Effector memory CD8-positive, alpha-beta T cell (primary cell): Measurements from ENCODE around the gene SMAD3.

ENCODE experiments used
- ATAC-seq: fragments of 150-1000 bp; cut with Tn5 transposase; replicated peaks from 2 replicates; pipeline ENCODE4 v1.10.0; 2021; ENCODE audit warnings: mild to moderate bottlenecking, moderate library complexity
- DNase-seq, 3 experiments: peaks; one replicate each; pipeline ENCODE4 v3.0.0; 2021
- H3K27ac Mint-ChIP-seq, 2 donors: one replicate each; pipeline ENCODE4 v1.8.0; 2022; ENCODE audit warnings: mild to moderate bottlenecking in 2 of 2, mixed read lengths in 2 of 2, moderate library complexity in 2 of 2
- H3K27me3 Mint-ChIP-seq, 2 donors: one replicate each; pipeline ENCODE4 v1.8.0; 2022; ENCODE audit warnings: mixed read lengths in 2 of 2
- H3K36me3 Mint-ChIP-seq: one replicate; pipeline ENCODE4 v1.8.0; 2022; ENCODE audit warnings: mild to moderate bottlenecking, moderate library complexity, mixed read lengths; ENCODE audit not compliant: insufficient read depth
- H3K4me1 Mint-ChIP-seq, 2 donors: one replicate each; pipeline ENCODE4 v1.8.0; 2022; ENCODE audit warnings: low read depth in 2 of 2, mixed read lengths in 2 of 2
- H3K4me3 Mint-ChIP-seq, 2 donors: one replicate each; pipeline ENCODE4 v1.8.0; 2022; ENCODE audit warnings: mild to moderate bottlenecking in 2 of 2, mixed read lengths in 2 of 2, moderate library complexity in 2 of 2
- H3K9me3 Mint-ChIP-seq, 2 donors: one replicate each; pipeline ENCODE4 v1.8.0; 2022; ENCODE audit warnings: mixed read lengths in 2 of 2

SMAD3 gene

DNA sequence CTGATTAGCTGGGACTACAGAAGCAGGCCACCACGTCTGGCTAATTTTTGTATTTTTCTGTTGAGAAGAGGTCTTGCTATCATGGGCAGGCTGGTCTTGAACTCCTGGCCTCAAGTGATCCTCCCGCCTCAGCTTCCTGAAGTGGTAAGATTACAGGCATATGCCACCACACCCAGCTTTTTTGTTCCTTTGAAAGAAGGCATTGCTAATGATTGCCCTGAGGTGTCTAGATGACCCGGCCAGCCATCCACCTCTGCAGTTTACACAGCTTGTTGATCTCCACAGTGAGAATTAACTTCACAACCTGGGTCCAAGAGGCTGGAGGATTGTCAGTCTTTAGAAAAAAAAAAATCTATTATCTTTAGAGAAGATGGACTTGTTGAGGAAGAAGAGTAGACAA, 58.7 kb downstream of the SMAD3 start:
- Mint-ChIP-seq H3K36me3 (peaks cover 18% of the 10 kb centered on the region), H3K4me1 (peaks cover 54 to 72% of the 10 kb centered on the region in 2 donors), H3K9me3 (no peaks in the 10 kb centered on the region), H3K27ac (peak overlapping the region; percentile 93 to 99), H3K4me3 (peak overlapping the region in 1 of 2 donors; percentile 21), H3K27me3 (no peaks in the 10 kb centered on the region)
- no peak for DNase-seq
- ATAC-seq = no peak

DNA sequence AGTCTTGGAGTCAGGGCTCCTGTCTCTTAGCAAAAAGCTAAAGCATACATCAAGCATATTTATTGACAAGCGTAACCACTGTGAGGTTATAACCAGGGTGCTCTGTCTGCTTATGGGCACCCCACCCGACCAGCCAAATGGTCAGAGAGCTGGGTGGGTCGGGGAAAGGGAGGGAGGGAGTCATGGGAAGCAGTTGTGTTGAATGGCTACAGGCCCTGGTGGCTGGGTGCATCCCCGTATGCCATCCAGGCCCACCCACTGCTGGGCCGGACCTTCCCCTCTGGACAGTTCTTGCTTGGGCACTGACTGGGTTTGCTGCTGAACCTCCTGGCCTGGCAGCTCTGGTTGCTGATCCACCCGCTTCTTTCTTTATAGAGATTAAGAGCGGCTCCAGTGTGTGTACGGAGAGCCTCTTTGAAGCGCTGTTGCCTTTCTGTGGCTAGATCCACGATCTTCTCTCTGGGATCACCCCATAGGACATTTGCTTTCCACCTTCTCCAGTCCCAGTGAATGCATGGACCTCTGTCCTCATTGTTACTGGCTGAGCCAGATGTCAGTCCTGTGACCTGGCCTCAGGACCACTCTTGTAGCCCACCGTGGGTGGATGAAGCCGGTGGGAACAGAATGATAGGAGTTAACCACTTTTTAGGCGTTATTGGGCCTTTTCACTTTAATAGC, 59.6 kb downstream of the SMAD3 start:
- Mint-ChIP-seq H3K36me3 (peaks cover 18% of the 10 kb centered on the region), H3K9me3 (no peaks in the 10 kb centered on the region), H3K4me1 (peaks cover 52 to 71% of the 10 kb centered on the region in 2 donors), H3K4me3 (no peak overlapping the region), H3K27me3 (no peaks in the 10 kb centered on the region), H3K27ac (peak overlapping the region; percentile 93 to 99)
- DNase-seq (no peak), ATAC-seq (no peak)

DNA sequence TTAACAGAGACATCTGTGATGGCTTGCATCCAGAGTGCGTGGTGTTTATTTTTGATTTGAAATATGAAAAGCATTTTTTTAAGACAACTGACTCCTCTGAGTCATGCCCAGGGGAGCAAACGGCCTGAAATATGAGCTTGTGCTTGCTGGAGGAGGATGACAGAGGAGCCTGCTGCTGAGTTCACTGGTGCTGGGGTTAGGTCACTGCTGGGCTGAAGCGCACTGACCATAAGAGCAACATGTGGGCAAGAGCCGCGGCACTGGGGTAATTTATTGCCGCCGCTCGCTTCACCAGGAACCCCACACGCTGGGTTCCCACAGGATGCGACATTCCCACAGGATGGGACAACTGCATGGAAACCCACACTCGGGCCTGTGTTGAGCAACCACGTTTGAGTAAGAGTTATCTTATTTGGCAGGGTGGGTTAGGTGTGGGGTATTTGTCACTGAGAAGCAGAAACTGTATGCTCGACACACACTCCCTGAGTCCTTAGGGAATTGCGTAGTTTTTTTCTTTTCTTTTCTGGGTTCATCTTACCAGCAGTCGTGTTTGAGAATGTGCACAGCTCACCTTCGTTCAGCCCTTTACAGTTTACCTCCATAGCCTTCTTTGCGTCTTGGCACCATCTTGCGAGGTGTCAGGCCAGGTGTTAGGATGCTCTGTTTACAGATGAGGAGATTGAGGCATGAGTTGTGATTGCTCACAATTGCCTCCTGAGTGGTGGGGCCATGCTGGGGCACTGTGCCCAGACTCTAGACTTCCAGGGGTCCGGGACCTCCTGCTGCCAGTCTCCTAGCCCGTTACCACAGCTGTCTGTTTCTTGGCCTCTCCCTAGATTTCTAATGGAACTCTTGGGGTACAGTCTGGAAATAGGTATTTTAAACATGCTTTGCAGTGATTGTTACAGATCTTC, 60.4 kb downstream of the SMAD3 start:
- no peak overlapping the region for H3K4me3 Mint-ChIP-seq
- DNase-seq (no peak), ATAC-seq (no peak)
- peak overlapping the region; percentile 93 to 99 for H3K27ac Mint-ChIP-seq
- H3K4me1 Mint-ChIP-seq = peaks cover 52 to 70% of the 10 kb centered on the region in 2 donors
- H3K36me3 Mint-ChIP-seq = peaks cover 18% of the 10 kb centered on the region
- H3K9me3 Mint-ChIP-seq = no peaks in the 10 kb centered on the region
- H3K27me3 Mint-ChIP-seq = no peaks in the 10 kb centered on the region

DNA sequence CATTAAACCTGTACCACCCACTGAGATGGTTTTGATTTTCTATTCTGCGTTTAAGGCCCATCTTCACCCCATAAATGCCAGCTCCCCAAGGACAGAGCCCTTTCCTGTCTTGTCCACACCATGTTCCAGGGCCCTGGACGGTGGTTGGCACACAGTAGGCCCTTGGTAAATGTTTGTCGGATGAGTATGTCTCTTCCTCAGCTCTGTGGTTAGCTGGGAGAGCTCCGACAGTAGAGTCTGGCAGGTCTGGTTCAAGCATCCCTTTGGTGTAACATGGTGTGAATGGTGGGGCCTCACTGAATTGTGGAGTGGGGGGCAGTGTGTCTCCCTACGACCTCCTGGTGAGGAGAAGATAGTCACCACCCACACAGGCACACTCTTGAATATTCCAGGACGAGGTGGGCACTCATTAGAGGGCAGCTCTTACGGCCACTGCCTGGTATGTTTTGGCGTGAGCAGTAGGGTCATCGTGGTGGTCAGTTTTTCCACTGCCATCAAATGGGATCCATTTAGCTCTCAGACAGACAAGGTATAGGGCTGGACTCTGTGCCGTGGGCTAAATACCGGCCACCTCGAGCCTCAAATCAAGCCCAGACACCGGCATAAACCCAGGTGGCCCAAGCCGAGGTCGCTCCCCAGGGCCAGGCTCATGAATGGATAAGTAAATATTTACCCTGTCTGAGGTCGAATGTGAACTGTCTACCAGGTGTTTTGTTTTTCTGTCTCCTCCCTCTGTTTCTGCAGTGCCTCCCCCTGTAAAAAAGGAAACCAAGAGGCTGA, 61.3 kb downstream of the SMAD3 start:
- Mint-ChIP-seq H3K9me3 (no peaks in the 10 kb centered on the region), H3K4me3 (no peak overlapping the region), H3K27me3 (no peaks in the 10 kb centered on the region), H3K36me3 (peaks cover 18% of the 10 kb centered on the region), H3K4me1 (peaks cover 54 to 69% of the 10 kb centered on the region in 2 donors), H3K27ac (peak overlapping the region; percentile 93 to 100)
- ATAC-seq = peak; percentile 22
- DNase-seq = no peak

DNA sequence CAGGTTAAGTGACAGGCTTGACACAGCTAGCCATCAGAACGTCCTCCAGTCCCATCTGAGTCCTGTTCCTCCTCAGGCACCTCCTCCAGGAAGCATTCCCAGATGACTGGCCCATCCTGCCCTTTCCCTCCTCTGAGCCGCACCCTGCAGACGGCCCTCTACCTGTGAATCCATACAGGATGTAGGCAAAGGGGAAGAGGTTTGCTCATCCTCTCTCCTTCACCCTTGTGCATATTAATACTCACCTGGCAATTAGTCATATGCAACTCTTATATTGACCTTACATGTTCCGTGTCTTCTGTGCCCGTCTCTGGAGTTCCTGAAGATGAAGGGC, 61.9 kb downstream of the SMAD3 start:
- no peak for ATAC-seq
- H3K4me1 Mint-ChIP-seq = peaks cover 57 to 72% of the 10 kb centered on the region in 2 donors
- H3K27ac Mint-ChIP-seq = peak overlapping the region; percentile 93 to 100
- H3K27me3 Mint-ChIP-seq = no peaks in the 10 kb centered on the region
- DNase-seq = no peak
- no peaks in the 10 kb centered on the region for H3K9me3 Mint-ChIP-seq
- H3K4me3 Mint-ChIP-seq = no peak overlapping the region
- H3K36me3 Mint-ChIP-seq = peaks cover 18% of the 10 kb centered on the region

DNA sequence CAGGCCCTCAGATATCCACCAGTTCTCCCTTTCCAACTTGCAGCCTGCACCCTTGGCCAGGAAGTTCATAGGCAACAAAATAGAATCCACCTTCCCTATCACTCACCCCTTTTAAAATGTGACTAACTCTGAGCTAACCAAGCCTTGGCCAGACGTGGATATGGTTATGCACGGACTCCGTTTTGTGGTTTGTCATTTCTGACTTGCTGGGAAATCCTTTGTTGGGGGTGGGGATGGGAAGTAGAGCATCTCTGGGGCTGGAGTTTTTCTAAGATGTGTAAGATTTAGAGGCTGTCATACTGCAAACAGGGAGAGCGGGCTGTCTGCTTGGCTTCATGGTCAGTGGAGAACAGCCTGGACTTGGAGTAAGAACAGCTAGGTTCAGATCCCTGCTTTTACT, 62.6 kb downstream of the SMAD3 start:
- Mint-ChIP-seq H3K9me3 (no peaks in the 10 kb centered on the region), H3K4me3 (no peak overlapping the region), H3K27me3 (no peaks in the 10 kb centered on the region), H3K36me3 (peaks cover 15% of the 10 kb centered on the region), H3K27ac (peak overlapping the region; percentile 93 to 100), H3K4me1 (peaks cover 61 to 79% of the 10 kb centered on the region in 2 donors)
- no peak for ATAC-seq
- no peak for DNase-seq

DNA sequence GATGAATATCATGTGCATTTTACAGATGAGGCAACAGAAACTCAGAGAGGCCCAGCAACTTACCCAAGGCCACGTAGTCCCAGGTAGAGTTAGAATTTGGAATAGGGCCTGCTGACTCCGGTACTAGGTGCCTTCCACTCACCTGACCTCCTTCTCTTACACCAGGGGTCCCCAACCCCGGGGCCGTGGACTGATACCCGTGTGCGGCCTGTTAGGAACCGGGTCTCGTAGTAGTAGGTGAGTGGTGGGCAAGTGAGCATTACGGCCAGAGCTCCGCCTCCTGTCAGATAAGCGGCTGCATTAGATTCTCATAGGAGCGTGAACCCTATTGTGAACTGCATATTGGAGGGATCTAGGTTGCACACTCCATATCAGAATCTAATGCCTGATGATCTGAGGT, 64.8 kb downstream of the SMAD3 start:
- peak overlapping the region; percentile 99 to 100 for H3K27ac Mint-ChIP-seq
- H3K4me1 Mint-ChIP-seq = peaks cover 75 to 84% of the 10 kb centered on the region in 2 donors
- no peaks in the 10 kb centered on the region for H3K9me3 Mint-ChIP-seq
- H3K36me3 Mint-ChIP-seq = peaks cover 16% of the 10 kb centered on the region
- H3K27me3 Mint-ChIP-seq = no peaks in the 10 kb centered on the region
- peak overlapping the region in 1 of 2 donors; percentile 45 for H3K4me3 Mint-ChIP-seq
- no peak for ATAC-seq
- DNase-seq = no peak

DNA sequence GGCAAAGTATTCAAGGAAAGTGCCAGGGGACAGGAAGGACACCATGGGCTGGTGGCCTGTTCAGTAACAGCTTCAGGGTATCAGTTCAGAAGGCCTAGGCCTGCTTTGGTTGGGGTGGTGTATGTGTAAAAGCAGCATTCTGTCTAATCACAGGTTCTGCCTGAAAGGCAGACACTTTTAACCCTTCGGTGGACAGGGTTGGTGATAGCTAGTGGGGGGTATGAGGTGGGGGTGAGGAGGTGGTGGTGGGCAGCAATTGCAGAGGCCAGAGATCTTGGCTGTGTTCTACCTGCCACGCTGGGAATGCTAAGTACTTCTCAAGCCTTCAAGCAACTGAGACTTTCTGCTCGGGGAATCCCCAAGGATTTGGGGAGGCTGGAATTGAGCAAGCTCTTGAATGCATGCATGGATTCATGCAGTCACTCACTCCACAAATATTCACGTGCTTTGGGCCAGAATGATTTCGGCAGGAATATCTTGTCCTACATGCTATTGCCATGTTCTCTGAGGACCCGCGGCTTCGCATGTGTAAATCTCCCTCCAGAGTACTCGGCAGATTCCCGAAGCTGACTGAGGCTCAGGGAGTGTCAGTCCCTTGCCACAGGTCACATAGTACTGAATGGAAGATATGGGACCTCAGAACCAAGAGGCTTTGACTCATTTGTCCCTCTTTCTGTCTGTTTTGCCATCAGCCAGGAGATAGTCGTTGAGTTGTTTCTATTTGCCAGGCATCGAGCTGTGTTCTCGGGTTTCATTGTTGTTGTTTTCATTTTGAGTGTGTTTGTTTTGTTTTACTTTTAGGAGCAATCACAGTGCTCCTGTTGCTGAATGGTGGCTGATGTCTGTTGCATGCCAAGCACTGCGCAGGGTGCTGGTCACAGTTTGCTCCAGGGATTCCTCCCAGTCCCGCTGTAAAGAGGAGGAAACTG, 65.5 kb downstream of the SMAD3 start:
- Mint-ChIP-seq H3K4me1 (peaks cover 75 to 86% of the 10 kb centered on the region in 2 donors), H3K27me3 (no peaks in the 10 kb centered on the region), H3K4me3 (peak overlapping the region; percentile 48 to 54), H3K36me3 (peaks cover 16% of the 10 kb centered on the region), H3K27ac (peak overlapping the region; percentile 99 to 100), H3K9me3 (no peaks in the 10 kb centered on the region)
- no peak for DNase-seq
- ATAC-seq = no peak

DNA sequence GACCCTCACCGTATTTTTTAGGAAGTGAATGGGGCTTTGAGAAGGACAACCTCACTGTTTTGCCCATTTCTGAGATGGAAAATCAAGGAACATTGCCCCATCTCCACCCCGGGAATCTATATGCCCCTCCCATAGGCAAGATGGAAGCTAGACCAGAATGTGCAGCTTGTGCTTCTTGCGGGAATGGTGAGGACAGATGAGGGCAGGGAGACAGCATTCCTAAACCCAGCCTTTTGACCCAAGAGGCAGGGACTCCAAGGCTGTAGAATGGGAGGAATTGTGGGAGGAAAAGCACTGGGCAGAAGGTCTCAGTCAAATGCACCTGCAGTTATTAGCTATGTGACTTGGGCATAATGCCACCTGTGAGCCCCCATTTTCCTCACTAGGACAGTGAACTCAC, 66.9 kb downstream of the SMAD3 start:
- DNase-seq (no peak), ATAC-seq (no peak)
- Mint-ChIP-seq H3K27ac (peak overlapping the region; percentile 99 to 100), H3K4me3 (no peak overlapping the region), H3K4me1 (peaks cover 76 to 85% of the 10 kb centered on the region in 2 donors), H3K27me3 (no peaks in the 10 kb centered on the region), H3K9me3 (no peaks in the 10 kb centered on the region), H3K36me3 (peaks cover 14% of the 10 kb centered on the region)

DNA sequence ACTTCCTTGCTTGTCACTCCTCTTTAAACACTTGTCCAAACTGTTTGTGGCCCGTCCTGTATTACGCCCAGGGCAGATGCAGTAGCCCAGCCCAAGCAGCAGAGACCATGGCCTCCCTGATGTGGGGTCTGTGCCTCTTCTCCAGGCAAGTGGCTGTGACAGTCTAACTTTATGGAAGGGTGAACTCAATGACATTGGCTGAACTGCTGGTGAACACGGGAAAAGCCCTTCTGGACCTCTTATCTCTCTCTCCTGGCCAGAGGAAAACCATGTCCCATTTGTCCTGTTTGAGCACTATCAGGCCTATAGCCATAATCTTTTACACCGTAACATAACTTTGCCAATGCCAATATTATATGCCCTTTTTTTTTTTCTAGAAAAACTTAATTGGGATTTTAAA, 67.6 kb downstream of the SMAD3 start:
- no peak for ATAC-seq
- peak overlapping the region; percentile 5 to 84 for H3K4me3 Mint-ChIP-seq
- H3K4me1 Mint-ChIP-seq = peaks cover 76 to 82% of the 10 kb centered on the region in 2 donors
- peaks cover 8% of the 10 kb centered on the region for H3K36me3 Mint-ChIP-seq
- no peaks in the 10 kb centered on the region for H3K9me3 Mint-ChIP-seq
- peak overlapping the region; percentile 99 to 100 for H3K27ac Mint-ChIP-seq
- DNase-seq = no peak
- H3K27me3 Mint-ChIP-seq = no peaks in the 10 kb centered on the region

DNA sequence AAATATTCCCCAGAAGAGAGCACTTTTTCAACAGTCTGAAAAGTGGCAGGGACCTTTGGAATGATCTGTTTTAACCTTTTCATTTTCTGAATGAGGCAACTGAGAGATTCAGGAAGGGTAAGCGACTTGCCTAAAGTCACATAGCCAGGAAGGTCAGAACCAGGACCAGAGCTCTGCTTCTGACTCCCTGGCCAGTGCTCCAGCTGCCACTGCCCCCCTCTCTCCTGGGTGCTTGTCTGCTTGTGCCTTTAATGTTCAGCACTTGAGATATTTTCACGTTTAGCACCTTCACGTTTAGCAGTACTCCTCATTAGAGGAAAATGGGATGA, 68.3 kb downstream of the SMAD3 start:
- Mint-ChIP-seq H3K9me3 (no peaks in the 10 kb centered on the region), H3K27ac (peak overlapping the region; percentile 99 to 100), H3K4me3 (peak overlapping the region; percentile 82 to 84), H3K36me3 (peaks cover 6% of the 10 kb centered on the region), H3K4me1 (peaks cover 78 to 84% of the 10 kb centered on the region in 2 donors), H3K27me3 (no peaks in the 10 kb centered on the region)
- ATAC-seq (no peak), DNase-seq (no peak)

DNA sequence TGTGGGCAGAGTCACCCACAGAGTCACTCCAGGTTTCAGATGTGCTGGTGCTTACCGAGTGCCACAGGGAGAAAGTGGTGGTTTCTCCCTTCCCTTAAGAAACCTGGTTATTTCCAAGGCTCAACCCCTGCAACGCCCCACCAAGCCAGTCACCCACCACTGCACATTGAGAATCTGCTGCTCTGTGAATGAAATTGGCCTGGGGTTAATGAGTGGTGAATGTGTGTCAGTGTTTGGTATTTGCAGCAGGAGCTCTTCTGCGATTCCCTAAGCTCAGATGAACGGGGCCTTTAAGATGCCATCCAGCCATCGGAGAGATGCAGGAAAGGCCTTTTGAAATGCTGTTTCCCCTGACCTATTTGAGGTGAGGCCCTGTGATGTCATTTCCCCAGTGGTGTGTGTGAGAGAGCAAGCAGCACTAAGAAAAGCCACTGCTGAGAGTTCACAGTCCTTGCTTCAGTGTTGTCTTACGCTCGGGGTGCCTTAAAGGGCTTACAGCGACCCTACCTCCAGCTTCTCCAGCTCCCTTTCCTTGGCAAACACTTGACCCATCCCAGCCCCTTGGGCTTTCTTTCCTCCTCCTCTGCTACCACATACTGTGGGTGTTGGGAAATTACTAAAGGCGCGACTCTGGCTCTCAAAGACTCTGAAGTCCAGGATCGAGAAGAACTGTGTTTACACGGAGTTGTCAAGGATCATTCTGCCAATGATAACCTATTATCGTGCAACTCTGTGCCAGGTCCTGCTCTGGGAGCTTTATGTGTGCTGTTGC, 68.9 kb downstream of the SMAD3 start:
- H3K4me3 Mint-ChIP-seq = peak overlapping the region; percentile 82 to 84
- no peaks in the 10 kb centered on the region for H3K27me3 Mint-ChIP-seq
- DNase-seq = peak; percentile 63 to 70 (median 69)
- H3K4me1 Mint-ChIP-seq = peaks cover 81 to 85% of the 10 kb centered on the region in 2 donors
- H3K27ac Mint-ChIP-seq = peak overlapping the region; percentile 99 to 100
- peak; percentile 93 for ATAC-seq
- peaks cover 6% of the 10 kb centered on the region for H3K36me3 Mint-ChIP-seq
- H3K9me3 Mint-ChIP-seq = no peaks in the 10 kb centered on the region
